NCI-H69 (cell line): ENCODE measurements around the gene PCAT6.
A peak's percentile ranks its signal among the peaks of the same experiment; 100 is the strongest.
"Not testable (repeated sequence)": the region's sequence is repeated elsewhere in the genome, so short reads cannot be mapped to it uniquely, and the experiment has no call there.

Experiments used
- DNase-seq: peaks from one replicate; lab custom pipeline; 2025; lab: John Stamatoyannopoulos, UW

PCAT6 gene

DNA sequence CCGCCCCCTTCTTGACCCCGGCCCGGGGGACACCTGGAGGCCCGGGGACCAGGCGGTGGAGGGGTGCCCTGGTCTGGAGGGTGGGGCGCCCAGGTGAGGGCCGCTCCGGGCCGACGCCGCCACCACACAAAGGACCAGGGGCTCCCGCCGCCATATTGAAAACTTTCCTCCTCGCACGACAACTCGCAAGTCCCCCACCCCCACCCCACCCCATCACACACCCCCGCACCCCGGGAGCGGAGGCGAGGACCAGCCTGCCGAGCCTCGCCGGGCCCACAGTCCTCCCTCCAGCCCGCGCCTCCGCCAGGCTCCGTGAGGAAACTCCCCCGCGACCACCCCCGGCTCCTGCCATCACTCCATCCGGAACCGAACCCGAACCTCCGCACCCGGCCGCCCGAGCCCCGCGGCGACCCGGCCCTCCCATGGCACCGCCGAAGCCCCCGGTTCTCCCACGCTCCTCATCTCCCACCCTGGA, 3.3 kb upstream of the PCAT6 start:
- peak; percentile 59 for DNase-seq

DNA sequence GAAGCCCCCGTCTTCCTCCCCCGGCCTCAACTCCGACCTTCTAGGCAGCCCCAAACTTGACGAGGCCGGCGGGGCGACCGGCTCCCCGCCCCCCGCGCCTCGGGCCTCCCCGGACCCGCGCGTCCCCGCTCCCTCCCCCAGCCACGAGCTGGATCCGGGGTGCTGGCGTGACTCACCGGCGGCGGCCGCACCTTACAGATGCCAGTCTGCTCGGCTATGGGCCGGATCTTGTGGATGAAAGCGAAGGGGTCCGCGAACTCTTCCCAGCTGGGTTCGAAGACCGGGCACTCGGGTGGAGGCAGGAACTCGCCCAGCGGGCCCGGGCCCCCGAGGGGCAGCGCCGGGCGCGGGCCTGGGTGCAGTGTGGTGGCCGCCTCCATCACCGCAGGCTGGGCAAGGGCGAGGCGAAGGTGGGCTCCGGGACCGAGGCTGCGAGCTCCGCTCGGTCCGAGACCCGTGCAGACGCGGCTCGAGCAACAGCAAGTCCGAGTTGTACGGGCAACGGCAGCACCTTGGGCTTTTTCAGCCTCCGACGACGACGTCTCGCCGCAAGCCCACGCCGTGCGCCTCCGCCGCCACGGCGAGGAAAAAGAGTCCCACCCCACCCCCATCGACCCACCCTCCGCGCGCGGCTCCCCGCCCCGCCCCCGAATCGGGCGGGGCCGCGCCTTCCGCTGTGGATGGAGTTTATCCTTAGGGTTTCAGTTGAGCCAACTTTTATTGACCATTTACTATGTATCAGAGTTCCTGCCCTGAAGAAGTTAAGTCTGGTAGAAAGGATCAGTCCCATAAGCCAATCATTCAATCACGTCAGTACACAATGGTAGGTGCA, 2.6 kb upstream of the PCAT6 start, which contains the start of gene KDM5B:
TSS of gene KDM5B (minus strand) at position 496 of the 832 bp plus-strand sequence. CDS start at position 380, 116 bp downstream.
- peak; percentile 84 for DNase-seq

DNA sequence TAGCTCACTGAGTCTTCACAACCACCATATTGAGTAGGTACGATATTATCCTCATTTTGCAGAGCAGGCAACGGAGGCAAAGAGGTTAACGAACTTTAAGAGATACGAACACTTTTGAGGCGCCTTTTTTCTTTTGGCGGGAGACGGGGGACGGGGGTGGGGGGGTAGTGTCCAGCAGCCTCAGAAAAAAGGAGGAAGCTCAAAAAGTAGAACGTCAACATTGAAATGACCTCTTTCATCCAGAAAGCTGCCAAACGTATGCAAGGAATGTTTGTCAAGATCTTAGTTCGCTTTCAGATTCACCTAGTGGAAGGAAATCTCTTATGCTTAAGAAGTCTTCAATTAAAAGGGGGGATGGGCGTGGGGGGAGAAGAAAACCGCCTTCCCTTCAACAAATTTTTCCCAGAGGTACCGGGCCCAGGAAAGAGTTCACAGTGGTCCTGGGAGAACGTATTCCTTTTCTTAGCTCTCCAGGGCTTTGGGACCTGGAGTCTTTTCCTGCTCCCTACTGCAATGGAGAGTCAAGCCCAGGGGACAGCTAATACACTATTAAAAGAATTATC, 1.1 kb upstream of the PCAT6 start:
- DNase-seq: no peak

- DNase-seq: no peak
These were observed 550 bp upstream of the PCAT6 start for GRCh38 chr1:202810193-202810614.

DNA sequence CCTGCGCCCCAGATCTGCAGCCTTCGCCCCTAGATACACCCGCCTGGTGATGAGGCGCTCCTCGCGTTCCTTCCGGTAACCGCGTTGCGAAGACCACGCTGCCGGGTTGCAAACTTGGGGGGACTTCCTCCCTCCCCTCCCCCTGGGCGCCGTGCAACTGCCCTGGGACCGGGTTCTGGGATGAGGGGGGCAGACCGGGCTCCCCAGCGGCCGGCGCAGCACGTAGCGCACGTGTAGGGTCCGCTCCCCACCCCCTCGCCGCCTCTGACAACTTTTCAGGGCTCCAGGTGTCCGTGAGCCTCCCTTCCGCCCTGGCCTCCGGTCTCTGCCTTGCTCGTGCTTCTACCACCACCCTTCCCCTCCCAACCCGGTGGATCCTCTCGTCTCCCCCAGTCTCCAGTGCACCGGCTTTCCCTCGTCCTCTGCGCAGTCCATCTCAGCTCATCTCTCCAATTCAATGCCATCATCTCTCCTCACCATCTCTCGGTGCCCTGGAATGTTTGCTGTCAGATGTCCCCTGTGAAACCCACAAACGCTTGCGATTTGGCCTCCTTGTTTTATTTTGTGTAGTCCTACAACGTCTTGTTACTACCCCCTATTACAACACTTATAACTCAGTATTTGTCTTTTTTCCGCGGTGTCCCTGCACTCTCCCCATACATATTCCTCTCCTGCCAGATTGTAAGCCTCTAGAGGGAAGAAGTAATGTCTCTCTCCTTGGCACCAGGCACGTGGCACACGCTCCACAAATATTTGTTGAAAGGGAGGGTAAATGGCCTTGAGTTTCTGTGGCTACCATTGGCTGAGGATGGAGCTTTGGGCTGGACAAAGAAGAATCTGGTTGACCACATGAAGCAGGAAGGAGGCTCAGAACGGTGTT, 782 bp downstream of the PCAT6 start:
- peak; percentile 46 for DNase-seq

- DNase-seq: no peak
These were observed 1.6 kb downstream of the PCAT6 start for GRCh38 chr1:202812176-202813026.

- DNase-seq: peak; percentile 47
These were observed 4.4 kb downstream of the PCAT6 start for GRCh38 chr1:202815120-202815519.

GRCh38 chr1:202818819-202819218, 8.1 kb downstream of the PCAT6 start:
- DNase-seq: no peak

GRCh38 chr1:202821467-202821866, 10.7 kb downstream of the PCAT6 start:
- no peak for DNase-seq

DNA sequence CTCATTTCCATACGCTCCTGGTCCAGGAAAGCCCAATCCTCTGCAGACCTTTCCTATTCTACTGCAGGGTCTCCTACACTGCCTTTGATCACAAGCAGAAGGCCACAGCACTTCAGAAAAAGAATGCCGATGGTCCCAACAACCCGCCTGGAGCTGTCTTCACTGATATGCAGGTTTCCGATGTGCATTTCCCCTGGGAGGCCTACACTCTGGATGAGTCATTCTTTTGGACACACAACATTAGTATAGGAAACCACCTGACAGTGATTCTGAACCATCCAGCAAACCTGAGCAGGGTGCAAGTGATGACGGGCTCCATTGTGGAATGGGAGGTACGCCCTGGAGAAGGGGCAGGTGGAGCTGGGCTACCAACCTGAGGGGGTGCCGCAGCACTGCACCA, 15.0 kb downstream of the PCAT6 start:
- DNase-seq: no peak

DNA sequence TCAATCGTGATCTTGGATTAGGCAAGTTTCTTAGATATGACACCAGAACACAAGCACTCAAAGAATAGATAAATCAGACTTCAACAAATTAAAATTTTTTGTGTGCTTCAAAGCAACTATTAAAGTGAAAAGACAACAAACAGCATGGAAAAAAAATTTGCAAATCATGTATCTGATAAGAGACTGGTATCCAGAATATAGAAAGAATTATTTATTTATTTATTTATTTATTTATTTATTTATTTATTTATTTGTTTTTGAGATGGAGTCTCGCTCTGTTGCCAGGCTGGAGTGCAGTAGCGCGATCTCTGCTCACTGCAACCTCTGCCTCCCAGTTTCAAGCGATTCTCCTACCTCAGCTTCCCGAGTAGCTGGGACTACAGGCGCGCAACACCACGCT, 18.5 kb downstream of the PCAT6 start:
- not testable (repeated sequence) for DNase-seq

- no peak for DNase-seq
These were observed 21.2 kb downstream of the PCAT6 start for GRCh38 chr1:202831906-202832305.

DNA sequence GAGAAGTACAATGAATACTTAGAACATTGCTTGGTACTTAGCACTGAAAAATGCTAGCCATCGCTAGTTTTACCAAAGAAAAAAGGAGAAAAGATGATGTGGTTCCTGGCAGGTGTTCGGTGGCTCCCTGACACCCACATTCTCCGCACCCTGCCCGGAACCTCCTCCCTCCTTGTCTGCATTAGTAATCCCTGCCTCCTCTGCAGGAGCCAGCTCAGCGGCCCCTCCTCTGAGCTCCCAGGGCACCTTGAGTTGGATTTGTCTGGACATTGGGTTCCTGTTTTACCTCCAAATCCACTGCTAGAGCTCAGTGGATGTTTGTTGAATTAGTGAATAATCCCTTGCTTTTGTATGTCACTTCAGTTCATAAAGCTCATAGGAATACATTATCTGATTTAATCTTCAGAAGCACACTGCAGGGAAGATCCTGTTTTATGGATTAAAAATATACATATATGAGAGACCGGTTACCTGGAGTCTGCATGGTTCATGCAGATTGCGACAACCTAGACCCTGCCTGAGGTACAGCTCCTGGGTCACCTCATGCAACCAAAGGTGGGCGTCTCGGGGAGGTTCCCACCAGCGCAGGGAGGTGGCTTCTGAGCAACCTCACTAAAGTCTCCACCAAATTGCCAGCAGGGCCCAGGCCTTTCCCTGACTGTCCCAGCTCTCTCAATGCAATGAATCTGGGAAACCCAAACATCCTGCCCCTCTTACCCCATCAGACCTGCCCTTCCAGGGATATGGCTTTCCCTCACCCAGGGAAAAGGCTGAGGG, 24.2 kb downstream of the PCAT6 start:
- no peak for DNase-seq

- DNase-seq: no peak
These were observed 24.9 kb downstream of the PCAT6 start for GRCh38 chr1:202835548-202836072.

DNA sequence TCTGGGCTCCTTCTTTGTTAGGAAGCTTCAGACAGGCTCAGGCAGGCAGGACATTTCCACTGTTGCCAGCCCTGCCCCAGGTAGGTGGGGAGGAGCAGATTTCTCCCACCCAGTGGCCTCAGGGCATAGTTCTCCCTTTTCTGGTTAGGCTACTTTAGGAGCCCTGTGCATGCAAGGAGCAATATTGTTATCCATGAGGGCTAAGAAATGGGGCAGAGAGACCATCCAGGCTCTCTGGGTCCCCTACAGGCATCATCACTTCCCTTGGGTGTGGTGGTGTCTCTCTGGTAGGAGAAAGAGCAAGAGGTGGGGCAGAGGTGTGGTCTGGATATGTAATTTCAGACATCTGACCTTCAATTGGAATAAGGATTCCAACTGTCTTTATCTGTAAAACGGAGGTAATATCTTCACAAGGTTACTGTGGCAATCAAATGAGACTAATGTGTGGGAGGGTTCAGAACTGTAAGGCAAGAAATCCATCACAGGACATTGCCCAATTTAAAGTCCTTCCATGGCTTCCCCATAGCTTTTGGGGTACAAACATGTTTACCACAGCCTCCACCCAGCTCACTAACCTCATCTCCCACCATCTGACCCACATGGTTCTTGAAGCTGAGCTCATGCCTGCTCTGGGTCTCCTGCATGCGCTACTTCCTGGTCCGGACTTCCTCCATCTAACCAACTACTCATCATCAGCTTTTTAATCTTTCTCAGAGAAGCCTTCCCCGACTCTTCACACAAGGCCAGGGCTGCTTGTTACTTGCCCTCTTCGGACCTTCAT, 26.1 kb downstream of the PCAT6 start:
- DNase-seq: no peak

- DNase-seq: no peak
These were observed 27.1 kb downstream of the PCAT6 start for GRCh38 chr1:202837746-202838262.

DNA sequence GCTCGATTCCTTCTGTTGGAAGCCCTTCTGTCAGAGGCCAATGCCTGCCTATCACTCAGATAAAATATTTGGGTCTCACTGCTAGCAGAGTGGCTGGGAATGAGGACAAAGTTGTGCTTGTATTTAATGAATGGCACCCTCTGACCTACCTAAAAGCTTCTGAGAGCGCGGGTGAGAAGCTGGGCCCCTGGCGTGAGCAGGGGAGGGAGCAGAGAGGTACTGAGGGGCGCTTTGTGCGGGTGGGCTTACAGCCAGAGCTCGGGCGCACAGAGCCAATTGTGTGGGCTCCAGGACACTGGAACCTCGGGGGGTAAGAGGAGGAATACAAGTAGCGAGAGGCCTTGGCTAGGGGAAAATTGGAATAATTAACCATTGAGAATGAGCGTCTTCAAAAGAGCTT, 32.3 kb downstream of the PCAT6 start:
- DNase-seq: no peak

DNA sequence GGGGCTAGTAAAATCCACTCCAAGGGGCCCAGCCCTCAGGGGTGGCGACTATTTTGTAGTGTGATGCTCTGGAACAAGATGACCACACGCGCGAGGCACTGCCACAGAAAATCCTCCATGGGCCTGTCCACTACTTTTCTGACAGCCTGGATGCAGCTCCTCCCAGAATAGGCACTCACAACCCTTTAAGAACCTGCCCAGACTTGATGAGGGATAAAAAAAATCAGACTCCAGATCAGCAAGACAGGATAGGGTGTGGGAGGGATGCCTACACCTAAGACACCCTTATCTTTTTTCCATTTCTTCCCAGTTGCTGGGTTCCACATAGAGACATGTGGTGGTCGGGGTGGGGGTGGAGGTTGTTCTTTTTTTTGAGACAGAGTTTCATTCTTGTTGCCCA, 33.5 kb downstream of the PCAT6 start:
- DNase-seq: no peak

DNA sequence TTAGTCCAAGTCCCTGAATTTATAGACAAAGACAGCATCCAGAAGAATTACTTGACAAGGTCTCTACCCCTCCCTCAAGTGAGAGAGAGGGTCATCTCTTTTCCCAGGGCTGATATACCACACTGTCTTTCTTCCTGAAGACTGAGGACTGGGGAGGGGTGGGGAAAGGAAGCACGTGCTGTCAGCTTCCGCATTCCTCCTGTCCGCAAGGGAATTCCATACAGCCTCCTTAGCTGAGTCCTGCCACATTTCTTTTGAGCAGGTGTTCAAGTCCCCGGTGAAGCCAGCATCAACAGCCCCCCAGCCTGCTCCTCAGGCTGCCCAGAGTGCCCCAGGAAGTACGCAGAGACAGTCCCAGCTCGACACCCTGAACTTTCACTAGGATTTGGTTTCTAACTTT, 34.2 kb downstream of the PCAT6 start:
- DNase-seq: peak; percentile 8

GRCh38 chr1:202848191-202848542, 37.4 kb downstream of the PCAT6 start:
- no peak for DNase-seq
